Activated effector memory CD4-positive, alpha-beta T cell treated with anti-CD3 and anti-CD28 coated beads, Interleukin-2, amount 50 U/mL, for 16 hours (primary cell): ENCODE results near the gene WDR13.
A peak's percentile ranks its signal among the peaks of the same experiment; 100 is the strongest.
"Not testable (repeated sequence)": the region's sequence is repeated elsewhere in the genome, so short reads cannot be mapped to it uniquely, and the experiment has no call there.

Experiments used
- DNase-seq: peaks from one replicate; pipeline ENCODE4 v3.0.0-alpha.2; 2020

The WDR13 gene

DNA sequence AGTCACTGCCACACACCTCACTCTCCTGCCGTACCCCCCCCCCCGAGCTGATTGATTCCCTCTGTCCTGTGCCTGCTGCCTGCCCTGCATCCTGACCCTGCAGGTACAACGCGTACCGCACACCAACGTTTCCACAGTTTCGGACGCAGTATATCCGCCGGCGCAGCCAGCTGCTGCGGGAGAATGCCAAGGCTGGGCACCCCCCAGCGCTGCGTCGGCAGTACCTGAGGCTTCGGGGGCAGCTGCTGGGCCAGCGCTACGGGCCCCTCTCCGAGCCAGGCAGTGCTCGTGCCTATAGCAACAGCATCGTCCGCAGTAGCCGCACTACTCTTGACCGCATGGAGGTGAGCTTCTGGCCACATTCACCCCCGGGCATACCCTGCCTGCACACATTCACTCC, 1.3 kb downstream of the WDR13 start:
- no peak for DNase-seq

DNA sequence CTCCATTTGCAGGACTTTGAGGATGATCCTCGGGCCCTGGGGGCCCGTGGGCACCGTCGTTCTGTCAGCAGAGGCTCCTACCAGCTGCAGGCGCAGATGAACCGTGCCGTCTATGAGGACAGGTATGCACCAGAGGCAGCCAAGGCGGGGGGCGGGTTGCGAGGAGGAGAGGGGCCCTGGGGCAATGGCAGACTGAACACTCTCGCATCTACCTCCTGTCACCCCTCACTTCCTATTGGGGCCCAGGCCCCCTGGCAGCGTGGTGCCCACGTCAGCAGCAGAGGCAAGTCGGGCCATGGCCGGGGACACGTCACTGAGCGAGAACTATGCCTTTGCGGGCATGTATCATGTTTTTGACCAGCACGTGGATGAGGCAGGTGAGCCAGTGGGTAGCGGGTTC, 2.0 kb downstream of the WDR13 start:
- no peak for DNase-seq

DNA sequence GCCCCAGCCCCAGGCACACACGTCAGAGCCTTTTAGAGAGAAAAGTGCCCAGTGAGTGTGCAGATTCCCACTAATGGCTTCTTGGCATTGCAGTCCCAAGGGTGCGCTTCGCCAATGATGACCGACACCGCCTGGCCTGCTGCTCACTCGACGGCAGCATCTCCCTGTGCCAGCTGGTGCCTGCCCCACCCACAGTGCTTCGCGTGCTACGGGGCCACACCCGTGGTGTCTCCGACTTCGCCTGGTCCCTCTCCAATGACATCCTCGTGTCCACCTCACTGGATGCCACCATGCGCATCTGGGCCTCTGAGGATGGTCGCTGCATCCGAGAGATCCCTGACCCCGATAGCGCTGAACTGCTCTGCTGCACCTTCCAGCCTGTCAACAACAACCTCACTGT, 2.9 kb downstream of the WDR13 start:
- DNase-seq, result no peak

DNA sequence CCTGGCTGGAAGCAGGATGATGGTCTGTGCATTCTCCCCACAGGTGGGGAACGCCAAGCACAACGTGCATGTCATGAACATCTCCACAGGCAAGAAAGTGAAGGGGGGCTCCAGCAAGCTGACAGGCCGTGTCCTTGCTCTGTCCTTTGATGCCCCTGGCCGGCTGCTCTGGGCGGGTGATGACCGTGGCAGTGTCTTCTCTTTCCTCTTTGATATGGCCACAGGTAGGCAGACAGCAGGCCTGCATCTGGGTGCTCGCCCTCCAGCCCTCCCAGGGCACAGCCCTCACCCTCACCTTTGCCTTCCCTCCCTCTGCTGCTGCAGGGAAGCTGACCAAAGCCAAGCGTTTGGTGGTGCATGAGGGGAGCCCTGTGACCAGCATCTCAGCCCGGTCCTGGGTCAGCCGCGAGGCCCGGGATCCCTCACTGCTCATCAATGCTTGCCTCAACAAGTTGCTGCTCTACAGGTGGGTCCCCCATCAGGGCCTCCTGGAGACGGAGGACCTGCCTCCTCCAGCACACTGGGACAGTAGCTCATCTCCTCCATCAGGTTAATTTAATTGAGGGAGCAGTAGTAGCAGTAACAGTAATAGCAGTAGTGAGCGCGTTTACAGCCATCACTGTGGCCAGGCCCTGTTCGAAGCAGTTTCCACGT, 4.6 kb downstream of the WDR13 start:
- DNase-seq, result no peak

DNA sequence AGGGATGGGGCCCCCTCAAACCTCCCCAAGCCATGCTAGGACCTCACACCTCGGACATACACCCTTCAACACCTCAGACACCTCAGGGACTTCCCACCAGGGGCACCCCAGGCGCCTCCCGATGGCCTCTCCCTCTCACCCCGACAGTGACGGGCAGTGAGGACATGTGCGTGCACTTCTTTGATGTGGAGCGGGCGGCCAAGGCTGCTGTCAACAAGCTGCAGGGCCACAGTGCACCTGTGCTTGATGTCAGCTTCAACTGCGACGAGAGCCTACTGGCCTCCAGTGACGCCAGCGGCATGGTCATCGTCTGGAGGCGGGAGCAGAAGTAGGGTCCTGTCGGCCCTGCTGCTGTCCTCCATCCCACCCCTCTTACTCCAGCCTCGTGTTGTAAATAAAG, 7.4 kb downstream of the WDR13 start:
- no peak for DNase-seq

DNA sequence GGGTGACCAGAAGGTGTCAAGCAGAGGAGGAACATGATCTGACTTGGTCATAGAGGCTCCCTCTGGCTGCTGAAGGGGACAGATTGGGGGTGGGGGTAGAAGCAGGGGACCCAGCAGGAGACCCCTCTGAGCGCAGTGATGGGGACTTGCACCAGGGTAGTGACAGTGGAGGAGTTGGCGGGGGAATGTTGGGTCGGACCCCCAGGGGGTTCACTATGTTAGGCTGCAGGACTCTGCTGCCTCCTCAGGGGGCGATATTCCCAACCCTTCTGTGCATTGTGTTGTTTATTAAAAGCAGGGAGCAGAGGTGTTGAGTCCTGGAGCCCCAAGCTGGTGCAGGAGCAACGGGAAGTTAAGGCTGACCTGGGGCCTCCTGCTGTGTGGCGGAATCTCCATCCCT, 8.8 kb downstream of the WDR13 start:
- DNase-seq, result no peak

DNA sequence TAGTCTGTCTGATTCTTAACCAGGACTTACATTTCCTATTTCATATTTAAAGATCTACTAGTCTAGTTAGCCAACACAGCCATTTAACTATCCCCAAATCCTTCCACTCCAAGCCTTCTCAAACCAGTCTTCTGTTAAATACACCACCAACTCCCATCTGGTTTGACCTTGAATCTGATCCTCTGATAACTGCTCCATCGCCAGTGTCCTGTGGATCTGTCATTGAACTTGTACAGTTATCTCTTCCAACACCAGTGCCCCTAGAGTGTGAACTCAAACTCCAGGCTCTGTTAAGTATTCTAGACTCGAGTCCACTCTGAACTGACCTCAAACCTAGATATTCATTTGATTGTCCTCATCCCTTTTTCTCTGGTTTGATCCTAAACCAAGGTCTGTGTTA, 14.4 kb downstream of the WDR13 start:
- no peak for DNase-seq

DNA sequence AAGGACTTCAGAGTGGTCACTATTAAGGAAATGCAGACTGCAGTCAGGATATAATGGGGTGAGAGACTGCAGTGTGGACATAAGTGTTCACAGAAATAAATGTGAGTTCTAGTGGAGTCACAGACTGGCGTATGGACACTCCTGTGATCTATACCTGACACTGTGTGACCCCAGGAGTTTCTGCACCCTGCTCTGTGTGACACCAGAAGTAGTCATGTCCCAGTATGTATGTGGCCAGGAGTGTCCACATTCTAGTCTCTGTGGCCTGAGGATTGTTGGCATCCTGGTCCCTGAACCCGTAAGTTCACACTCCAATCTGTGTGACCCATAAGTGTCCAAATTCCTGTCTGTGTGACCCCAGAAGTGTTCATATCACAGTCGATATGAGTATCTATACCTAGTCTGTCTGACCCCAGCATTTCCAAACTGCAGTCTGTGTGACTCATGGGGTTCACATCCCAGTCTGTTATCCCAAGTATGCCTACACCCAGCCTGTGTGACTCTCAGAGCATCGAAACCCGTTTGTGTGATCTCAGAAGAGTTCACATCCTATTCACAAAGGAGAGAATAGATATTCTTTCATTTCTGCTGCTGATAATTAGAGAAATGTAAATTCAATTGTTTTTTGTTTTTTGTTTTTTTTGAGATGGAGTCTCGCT, 16.3 kb downstream of the WDR13 start:
- DNase-seq, result no peak

DNA sequence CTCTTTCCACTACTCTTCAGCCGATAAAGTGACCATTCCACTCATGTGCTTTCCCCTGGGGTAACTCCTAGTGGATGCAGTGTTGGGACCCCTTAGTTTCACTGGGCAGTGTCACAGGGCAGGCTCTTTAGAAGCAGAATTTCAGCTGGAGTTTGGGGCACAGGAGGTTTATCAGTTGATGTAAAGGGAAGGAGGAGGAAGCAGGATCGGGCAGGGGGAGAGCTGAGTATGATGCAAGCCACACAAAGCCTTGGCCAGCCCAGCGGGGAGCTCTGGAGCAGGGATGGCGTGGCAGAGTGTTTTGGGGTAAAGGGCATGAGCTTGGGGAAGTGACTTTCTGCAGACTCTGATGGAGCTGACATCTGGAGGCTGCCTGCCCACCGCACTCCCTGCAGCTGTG, 19.3 kb downstream of the WDR13 start:
- no peak for DNase-seq

DNA sequence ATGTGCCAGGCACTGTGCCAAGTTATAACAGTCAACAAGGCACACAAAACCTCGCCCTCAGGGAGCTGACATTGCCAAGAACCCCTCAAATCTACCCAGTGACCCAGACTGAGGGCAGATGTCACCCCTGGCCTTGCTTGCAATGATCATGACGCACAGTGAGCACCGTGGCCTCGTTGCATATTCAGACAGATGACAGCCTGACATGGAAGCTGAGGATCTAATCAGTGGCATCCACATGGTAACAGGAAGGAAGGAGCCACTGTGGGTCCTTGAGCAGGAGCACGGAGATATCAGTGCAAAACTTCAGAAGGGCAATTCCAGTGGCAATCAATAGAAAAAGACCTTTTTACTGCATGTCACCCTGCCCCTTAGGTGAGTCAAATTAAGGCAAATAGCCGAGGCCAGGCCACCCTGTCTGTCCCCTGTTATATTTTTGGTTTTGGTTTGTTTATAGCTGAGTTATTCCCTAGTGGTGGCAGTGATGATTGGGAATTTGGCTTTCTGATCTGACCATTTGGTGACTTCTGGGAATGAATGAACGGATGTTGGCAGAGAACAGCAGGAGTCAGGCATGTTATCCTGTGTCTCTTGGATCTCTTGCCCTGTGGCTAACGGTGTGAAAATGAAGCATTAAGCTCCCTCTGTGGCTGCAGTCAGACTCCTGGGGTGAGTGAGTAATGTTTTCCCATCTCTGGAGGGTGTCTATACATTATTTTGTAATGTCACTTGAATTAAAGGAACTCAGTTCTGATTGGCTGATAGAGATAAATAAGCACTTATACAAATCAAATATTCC, 20.4 kb downstream of the WDR13 start:
- DNase-seq, result no peak

DNA sequence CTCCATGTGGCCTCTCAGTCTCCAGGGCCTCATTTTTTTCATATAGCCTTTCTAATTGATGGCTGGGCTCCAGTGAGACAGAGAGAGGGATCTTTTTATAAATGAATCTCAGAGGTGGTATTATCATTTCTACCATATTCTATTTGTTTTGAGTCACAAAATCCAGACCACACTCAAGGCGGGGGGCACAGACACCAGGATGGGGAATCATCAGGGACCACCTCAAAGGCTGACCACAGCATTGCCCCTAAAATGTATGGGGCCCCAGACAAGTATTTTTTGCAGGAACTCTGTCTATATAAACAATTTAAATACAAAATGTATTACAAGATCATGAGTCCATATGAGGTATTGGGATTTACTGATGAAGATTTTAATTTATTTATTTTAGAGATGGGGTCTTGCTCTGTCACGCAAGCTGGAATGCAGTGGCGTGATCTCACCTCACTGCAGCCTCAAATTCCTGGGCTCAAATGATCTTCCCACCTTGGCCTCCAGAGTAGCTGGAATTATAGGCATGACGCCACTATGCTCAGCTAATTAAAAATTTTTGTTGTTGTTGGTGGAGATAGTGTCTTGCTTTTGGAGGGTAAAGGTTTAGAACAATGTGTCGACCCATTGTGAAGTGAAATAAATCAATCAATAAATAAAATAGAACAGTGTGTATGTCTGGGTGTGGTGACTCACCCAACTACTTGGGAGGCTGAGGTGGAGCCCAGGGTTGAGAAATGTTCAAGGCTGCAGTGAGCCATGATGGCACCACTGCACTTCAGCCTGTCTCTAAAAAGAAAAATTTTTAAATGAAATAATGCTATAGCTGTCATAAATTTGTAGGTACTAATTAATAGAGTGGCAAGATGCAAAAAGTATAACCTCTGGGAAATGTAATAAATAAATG, 29.4 kb downstream of the WDR13 start:
- DNase-seq, result no peak

DNA sequence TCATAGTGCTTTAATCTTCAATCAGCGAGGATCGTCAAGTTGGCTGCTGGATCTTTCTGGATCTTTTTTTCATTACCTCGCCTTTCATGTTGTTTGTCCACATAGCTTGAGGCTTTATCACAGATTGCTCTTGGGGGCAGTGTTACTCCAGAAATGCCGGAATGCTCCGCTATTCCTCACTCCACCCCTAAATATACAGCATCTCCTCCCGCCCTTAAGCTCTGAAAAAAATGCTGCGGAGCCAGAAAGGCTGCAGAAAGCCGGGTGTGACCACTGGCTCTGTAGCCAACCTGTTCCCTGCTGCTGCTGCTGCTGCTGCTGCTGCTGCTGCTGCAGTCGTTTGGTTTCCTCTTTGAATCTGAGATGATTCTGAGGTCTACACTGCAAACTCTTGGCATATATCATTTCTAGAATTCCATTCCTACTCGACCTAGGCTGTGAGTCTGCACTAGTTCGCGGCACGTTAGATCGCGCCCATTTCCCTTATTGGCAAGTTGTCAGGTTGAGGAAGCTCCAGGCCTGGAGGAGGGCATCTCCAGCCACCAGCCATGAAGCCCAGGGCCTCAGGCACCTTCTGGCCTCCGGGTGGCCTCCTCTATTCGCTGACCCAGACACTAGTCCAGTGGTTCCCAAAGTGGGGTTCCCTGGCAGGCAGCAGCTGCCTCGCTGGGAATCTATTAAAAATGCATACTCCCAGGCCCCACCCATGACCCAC, 34.2 kb downstream of the WDR13 start:
- DNase-seq, result peak; percentile 77

DNA sequence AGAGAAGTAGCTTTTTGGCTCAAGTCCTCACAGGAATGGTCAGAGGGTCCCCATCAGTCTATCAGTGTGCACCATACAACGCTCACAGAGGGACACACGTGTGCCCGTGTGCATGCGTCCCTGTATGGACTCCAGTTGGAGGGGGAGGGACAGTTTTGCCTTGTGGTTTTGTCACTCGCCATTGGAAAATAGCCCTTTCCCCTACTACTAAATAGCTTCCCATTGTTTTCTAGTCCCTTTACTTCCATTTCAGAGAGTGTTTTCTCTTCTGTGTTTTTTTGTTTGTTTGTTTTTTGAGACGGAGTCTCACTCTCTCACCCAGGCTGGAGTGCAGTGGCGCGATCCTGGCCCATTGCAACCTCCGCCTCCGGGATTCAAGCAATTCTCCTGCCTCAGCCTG, 34.9 kb downstream of the WDR13 start:
- DNase-seq, result no peak

DNA sequence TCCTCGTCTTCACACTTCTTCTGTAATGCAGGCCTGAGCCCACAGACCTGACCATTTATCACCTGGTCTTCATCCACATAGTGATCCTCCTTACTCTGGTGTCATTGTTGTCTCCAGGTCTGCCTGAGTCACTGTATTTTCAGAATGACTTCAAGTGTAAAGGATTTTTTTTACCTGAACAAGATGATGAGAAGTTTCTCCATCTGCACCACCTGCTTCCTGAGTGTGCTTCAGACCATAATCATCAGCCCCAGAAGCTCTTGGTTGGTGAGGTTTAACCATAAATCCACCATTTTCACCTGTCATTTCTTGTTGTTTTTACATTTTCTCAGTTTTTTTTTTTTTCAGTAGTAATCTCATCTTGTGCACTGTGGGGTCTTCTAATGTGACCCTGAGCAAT, 39.0 kb downstream of the WDR13 start:
- no peak for DNase-seq

DNA sequence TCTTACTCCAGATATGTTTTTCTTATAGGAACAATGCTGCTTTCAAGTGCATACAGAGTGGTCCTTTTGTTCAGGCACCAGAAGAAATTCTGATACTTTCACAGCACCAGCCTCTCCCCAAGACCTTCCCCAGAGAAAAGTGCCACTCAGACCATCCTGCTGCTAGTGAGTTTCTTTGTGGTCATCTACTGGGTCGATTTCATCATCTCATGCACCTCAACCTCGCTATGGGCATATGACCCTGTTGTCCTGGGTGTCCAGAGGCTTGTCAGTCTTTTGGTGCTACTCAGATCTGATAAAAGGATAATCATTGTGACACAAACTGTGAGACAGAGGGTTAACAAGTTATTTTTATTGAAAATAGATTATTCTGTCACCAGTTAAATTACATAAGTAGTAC, 39.5 kb downstream of the WDR13 start:
- no peak for DNase-seq

DNA sequence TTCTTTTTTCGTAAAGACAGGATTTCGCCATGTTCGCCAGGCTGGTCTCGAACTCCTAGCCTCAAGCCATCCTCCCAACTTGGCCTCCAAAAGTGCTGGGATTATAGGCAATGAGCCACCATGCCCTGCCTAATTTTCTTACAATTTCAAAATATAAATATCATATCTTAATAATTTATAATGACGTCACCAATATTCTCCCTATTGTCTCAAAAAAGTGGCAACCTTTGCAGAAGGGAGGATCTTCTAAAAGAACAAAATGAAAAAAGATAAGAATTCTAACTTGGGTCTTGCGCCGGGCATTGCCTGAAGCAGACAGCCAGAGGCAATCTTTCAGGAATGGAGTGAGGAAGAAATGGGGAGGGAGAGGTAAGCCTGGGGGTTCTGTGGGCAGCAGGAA, 48.4 kb downstream of the WDR13 start:
- no peak for DNase-seq

DNA sequence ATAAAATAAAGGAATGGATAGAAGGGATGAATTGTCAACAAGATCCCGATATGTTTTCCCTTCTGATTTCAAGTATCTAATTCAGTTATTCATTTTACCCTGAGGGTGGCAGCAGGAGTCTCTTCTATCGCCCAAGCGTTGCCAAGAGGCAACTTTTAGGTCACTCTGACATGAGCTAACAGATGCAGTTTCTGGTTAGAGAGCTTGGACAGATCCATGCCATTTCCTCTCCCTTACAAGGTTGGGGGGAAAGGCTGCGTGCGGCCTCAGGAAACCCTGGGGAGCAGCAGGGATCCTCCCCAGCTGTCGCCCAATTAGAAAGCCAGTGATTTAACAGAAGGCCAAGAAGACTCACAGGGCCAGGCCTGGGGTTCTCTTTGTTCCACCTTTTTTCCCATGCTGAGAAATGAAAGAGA, 51.1 kb downstream of the WDR13 start:
- DNase-seq, result peak; percentile 69

DNA sequence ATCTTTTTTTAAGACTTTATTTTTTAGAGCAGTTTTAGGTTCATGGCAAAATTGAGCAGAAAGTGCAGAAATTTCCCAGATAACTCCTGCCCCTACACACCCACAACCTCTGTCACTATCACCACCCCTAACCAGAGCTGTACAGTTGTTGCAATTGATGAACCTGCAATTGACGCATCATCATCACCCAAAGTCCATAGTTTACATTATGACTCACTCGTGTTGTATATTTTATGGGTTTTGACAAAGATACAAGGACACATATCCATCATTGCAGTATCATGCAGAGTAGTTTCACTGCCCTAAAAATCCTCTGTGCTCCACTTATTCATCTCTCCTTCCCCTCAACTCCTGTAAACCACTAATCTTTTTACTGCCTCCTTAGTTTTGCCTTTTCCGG, 51.8 kb downstream of the WDR13 start:
- DNase-seq, result no peak

DNA sequence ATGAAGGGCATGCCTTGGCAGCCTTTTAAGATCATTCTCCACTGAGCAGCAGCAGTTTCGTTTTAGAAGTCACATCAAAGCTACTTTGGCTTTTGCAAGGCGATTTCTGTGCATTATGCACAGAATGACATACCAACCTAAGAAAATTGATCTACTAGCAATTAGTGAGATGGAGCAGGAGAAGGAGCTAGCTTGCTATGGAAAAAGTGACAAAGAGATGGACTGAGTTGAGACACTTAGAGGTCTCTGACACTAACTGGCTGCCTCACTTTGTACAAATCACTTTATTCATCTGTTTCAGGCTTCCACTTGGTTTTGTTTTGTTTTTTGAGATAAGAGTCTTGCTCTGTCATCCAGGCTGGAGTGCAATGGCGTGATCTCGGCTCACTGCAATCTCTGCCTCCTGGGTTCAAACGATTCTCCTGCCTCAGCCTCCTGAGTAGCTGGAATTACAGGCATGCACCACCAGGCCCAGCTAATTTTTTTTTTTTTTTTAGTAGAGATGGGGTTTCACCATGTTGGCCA, 54.8 kb downstream of the WDR13 start:
- not testable (repeated sequence) for DNase-seq

DNA sequence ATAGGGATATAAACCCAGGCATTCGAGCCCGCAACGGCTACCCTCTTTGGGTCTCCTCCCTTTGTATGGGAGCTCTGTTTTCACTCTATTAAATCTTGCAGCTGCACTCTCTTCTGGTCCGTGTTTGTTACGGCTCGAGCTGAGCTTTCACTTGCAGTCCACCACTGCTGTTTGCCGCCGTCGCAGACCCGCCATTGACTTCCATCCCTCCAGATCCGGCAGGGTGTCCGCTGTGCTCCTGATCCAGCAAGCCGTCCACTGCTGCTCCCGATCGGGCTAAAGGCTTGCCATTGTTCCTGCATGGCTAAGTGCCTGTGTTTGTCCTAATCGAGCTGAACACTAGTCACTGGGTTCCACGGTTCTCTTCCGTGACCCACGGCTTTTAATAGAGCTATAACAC, 57.5 kb downstream of the WDR13 start:
- DNase-seq, result not testable (repeated sequence)
